HL-60 (cell line): ENCODE results near the gene NFIA.

Experiments
- DNase-seq, 2 experiments: peaks; one replicate each; pipeline ENCODE4 v3.0.0-alpha.2; 2010 to 2020; ENCODE audit warnings: low read depth in 1 of 2, low spot score in 1 of 2
- H3K27ac ChIP-seq: fragments of 250-450 bp; sonication (Bioruptor Pico); replicated peaks from 2 replicates; pipeline ENCODE4 v1.5.1; 2020; ENCODE audit warnings: mild to moderate bottlenecking, moderate library complexity
- H3K27me3 ChIP-seq: fragments of 250-450 bp; sonication (Bioruptor Pico); 2 replicates; pipeline ENCODE4 v1.5.1; 2021; ENCODE audit warnings: mild to moderate bottlenecking, moderate library complexity; ENCODE audit not compliant: insufficient read depth, poor library complexity, severe bottlenecking
- H3K4me3 ChIP-seq: replicated peaks from 2 replicates; pipeline ENCODE4 v1.5.1; 2011; ENCODE audit warnings: mild to moderate bottlenecking, control low read depth, low read length; ENCODE audit not compliant: insufficient read depth
- GABPA ChIP-seq: IDR thresholded peaks from 2 replicates; pipeline ENCODE4 v1.6.1; 2012; ENCODE audit warnings: low read depth
- POLR2AphosphoS5 ChIP-seq: IDR thresholded peaks from 2 replicates; pipeline ENCODE4 v1.6.1; 2012; ENCODE audit warnings: low read depth
- SPI1 ChIP-seq: IDR thresholded peaks from 2 replicates; pipeline ENCODE4 v1.6.1; 2012; ENCODE audit warnings: low read depth, mild to moderate bottlenecking, borderline replicate concordance
- TF ChIP-seq, protein P1 (sequence below): IDR thresholded peaks from 2 replicates; pipeline ENCODE4 v1.6.1; 2012; ENCODE audit warnings: low read depth; ENCODE audit not compliant: insufficient replicate concordance
- TF ChIP-seq, protein P2 (sequence below): IDR thresholded peaks from one replicate; pipeline ENCODE4 v1.5.1; 2011; ENCODE audit warnings: low read length, control low read depth, inconsistent platforms; ENCODE audit not compliant: insufficient read depth

NFIA gene

DNA sequence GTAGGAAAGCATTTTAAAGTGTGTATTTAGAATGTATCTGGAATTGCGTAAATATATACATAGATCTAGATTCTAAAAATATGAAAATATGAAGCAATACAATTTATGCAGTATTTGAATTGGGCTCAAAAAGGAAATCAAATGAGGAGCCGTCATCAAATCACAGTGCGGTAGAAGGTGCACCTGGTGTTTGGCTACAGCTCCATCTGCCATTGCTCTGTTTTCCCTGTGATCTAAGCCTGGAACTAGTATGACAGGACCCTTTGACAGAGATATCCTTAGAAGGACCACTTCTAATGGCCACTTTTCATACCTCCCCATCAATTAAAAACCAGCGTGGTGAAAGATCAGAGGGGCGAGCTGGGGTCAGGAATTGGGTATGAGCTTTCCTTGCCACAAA lies 202.6 kb downstream of the NFIA start:
- DNase-seq, result no peak
- H3K27ac ChIP-seq, result no peak overlapping the region
- no peak for TF ChIP-seq POLR2AphosphoS5
- no peaks in the 10 kb centered on the region for H3K27me3 ChIP-seq
- H3K4me3 ChIP-seq, result no peak overlapping the region

DNA sequence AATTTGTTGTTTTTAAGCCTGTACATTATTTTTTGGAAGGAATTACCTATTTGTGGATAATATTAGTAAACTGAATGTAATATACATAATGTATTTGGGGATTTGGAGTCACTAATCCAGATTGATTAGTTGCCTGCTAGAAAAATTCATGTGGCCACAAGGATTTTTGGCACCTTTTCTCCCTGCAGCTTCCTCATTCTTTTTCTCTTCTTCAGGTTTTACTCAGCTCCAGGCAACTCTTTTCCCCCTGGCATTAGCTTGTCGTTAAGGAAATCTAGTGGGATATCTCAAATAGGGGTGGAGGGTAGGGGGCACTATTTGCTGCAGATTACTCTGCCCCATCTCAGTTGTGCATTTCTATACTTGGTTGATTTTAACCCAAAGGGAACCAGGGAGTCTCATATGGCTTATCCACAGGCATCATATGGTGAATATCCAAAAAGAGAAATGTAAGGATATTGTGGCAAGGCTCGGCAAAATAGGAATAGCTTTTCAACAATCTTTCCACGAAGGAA lies 203.1 kb downstream of the NFIA start:
- no peak for DNase-seq
- Histone ChIP-seq H3K27me3 (peaks cover 2% of the 10 kb centered on the region), H3K27ac (no peak overlapping the region), H3K4me3 (no peak overlapping the region)
- no peak for TF ChIP-seq POLR2AphosphoS5
- TF ChIP-seq, protein P1, sequence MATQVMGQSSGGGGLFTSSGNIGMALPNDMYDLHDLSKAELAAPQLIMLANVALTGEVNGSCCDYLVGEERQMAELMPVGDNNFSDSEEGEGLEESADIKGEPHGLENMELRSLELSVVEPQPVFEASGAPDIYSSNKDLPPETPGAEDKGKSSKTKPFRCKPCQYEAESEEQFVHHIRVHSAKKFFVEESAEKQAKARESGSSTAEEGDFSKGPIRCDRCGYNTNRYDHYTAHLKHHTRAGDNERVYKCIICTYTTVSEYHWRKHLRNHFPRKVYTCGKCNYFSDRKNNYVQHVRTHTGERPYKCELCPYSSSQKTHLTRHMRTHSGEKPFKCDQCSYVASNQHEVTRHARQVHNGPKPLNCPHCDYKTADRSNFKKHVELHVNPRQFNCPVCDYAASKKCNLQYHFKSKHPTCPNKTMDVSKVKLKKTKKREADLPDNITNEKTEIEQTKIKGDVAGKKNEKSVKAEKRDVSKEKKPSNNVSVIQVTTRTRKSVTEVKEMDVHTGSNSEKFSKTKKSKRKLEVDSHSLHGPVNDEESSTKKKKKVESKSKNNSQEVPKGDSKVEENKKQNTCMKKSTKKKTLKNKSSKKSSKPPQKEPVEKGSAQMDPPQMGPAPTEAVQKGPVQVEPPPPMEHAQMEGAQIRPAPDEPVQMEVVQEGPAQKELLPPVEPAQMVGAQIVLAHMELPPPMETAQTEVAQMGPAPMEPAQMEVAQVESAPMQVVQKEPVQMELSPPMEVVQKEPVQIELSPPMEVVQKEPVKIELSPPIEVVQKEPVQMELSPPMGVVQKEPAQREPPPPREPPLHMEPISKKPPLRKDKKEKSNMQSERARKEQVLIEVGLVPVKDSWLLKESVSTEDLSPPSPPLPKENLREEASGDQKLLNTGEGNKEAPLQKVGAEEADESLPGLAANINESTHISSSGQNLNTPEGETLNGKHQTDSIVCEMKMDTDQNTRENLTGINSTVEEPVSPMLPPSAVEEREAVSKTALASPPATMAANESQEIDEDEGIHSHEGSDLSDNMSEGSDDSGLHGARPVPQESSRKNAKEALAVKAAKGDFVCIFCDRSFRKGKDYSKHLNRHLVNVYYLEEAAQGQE, result no peak
- TF ChIP-seq, protein P2, sequence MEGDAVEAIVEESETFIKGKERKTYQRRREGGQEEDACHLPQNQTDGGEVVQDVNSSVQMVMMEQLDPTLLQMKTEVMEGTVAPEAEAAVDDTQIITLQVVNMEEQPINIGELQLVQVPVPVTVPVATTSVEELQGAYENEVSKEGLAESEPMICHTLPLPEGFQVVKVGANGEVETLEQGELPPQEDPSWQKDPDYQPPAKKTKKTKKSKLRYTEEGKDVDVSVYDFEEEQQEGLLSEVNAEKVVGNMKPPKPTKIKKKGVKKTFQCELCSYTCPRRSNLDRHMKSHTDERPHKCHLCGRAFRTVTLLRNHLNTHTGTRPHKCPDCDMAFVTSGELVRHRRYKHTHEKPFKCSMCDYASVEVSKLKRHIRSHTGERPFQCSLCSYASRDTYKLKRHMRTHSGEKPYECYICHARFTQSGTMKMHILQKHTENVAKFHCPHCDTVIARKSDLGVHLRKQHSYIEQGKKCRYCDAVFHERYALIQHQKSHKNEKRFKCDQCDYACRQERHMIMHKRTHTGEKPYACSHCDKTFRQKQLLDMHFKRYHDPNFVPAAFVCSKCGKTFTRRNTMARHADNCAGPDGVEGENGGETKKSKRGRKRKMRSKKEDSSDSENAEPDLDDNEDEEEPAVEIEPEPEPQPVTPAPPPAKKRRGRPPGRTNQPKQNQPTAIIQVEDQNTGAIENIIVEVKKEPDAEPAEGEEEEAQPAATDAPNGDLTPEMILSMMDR, result no peak
- no peak for TF ChIP-seq GABPA
- TF ChIP-seq SPI1, result no peak

DNA sequence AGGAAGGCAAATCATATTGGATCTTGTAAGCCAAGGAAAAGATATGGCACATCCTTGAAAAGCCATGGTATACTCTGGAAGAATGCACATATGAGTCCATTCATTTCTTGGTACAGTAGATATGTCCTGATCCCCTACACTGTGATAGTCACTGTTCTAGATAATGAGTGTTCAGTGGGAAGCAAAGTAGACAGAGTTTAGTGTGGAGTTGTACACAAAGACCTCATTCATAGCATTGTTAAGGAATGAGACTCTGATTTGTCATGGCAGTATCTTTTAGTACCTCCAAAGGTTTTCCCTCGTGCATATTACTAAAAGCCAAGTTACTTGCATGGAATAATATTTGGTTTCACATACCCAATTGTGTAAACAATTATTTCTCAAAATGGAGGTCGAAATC lies 204.7 kb downstream of the NFIA start:
- Histone ChIP-seq H3K4me3 (no peak overlapping the region), H3K27ac (no peak overlapping the region), H3K27me3 (peaks cover 2% of the 10 kb centered on the region)
- DNase-seq, result no peak
- TF ChIP-seq, protein P1, result no peak
- TF ChIP-seq GABPA (no peak), POLR2AphosphoS5 (no peak), SPI1 (no peak)
- TF ChIP-seq, protein P2, result no peak

DNA sequence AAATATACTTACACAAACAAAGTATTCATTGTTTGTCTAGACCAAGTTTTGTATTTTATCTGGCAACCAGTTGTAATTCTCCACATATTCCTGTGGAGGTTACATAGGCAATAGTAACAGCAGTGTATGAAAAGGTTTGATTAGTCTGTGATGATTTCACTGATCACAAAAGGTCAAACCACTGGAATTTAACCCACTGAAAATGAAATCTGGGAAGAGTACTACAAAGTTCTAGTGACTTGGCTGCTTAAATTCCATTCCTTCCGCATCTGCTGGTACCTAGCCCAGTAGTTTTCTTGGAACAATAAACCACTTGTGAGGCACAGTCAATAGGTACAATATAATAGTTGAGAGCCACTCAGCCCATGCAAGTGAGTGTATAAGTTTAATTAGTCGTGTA lies 205.4 kb downstream of the NFIA start:
- Histone ChIP-seq H3K4me3 (no peak overlapping the region), H3K27me3 (peaks cover 2% of the 10 kb centered on the region), H3K27ac (no peak overlapping the region)
- TF ChIP-seq POLR2AphosphoS5 (no peak), GABPA (no peak), SPI1 (no peak)
- TF ChIP-seq, protein P2, result no peak
- TF ChIP-seq, protein P1, result no peak
- DNase-seq, result no peak
